ENCODE results near the gene FHIT.

DNA sequence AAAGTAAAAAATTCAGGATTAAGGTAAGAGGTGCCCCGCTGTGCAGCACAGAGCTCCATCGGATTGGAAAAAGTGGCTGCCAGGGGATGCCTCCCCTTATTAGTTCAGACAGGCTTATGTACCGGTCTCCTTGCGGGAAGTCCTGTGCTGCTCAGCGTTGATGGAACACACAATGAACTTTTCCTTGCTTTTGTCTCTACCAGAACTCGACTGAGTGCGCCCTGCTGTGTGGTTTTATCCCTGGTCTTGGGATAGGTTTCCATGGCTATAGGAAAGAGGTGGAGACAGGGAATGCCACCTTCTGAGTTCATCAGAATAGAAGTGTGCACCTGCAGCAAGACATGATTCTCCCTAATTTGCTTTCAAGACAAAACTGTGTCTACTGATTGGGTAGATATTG, 1455.5 kb downstream of the FHIT start:
- no peak for TF ChIP-seq POLR2A (IDR thresholded peaks at IDR 0.05)
- TF ChIP-seq, protein P1, sequence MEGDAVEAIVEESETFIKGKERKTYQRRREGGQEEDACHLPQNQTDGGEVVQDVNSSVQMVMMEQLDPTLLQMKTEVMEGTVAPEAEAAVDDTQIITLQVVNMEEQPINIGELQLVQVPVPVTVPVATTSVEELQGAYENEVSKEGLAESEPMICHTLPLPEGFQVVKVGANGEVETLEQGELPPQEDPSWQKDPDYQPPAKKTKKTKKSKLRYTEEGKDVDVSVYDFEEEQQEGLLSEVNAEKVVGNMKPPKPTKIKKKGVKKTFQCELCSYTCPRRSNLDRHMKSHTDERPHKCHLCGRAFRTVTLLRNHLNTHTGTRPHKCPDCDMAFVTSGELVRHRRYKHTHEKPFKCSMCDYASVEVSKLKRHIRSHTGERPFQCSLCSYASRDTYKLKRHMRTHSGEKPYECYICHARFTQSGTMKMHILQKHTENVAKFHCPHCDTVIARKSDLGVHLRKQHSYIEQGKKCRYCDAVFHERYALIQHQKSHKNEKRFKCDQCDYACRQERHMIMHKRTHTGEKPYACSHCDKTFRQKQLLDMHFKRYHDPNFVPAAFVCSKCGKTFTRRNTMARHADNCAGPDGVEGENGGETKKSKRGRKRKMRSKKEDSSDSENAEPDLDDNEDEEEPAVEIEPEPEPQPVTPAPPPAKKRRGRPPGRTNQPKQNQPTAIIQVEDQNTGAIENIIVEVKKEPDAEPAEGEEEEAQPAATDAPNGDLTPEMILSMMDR (IDR thresholded peaks at IDR 0.05), result no peak
